Measurements from ENCODE around the gene NRM.

Gene NRM

GRCh38 chr6:30686009-30686907, 4.5 kb downstream of the NRM start, which contains the start of gene PPP1R18 (continued):
- TF ChIP-seq ZNF658 (tag by site-specific recombination; IDR thresholded peaks at IDR 0.05) (no peak), ZNF214 (tag by site-specific recombination; IDR thresholded peaks at IDR 0.05; ENCODE audit: borderline replicate concordance) (no peak)

- no peak overlapping the region for H3K4me3 ChIP-seq (ENCODE audit: low read depth, low read length)
Observed at GRCh38 chr6:30685157-30686008, 5.4 kb downstream of the NRM start.

More at GRCh38 chr6:30685157-30686008, 5.4 kb downstream of the NRM start:
- TF ChIP-seq IKZF3 (tag by site-specific recombination; IDR thresholded peaks at IDR 0.05) (0 out of 2 replicates have a peak, but pooled peaks have one; percentile 7), CTCF (tag by site-specific recombination; IDR thresholded peaks at IDR 0.05) (0 out of 2 replicates have a peak, but pooled peaks have one; percentile 35), ZBTB17 (tag by site-specific recombination; IDR thresholded peaks at IDR 0.05) (0 out of 2 replicates have a peak, but pooled peaks have one; percentile 10), SP3 (tag by site-specific recombination; IDR thresholded peaks at IDR 0.05) (no peak), ZBTB6 (tag by site-specific recombination; IDR thresholded peaks at IDR 0.05) (peak; percentile 83; the same call in 1 of the 2 replicates), BCL11B (tag by site-specific recombination; IDR thresholded peaks at IDR 0.05; ENCODE audit: low read depth) (no peak), ZNF18 (tag by site-specific recombination; IDR thresholded peaks at IDR 0.05) (no peak), PRDM1 (tag by site-specific recombination; IDR thresholded peaks at IDR 0.05) (0 out of 2 replicates have a peak, but pooled peaks have one; percentile 20)
- ChIA-PET POLR2A (interaction anchor here (1.0 to 7.6 kb wide), 4 partner anchors 32 to 59 kb away, joined by 4 to 120 read pairs (median 19); partner anchors contain the start of genes IER3, MDC1 and TUBB), CTCF (interaction anchor here (1.1 to 19.6 kb wide), 2 partner anchors 13 to 41 kb away, joined by 4 to 692 read pairs; partner anchors contain the start of genes DHX16, MDC1 and TUBB)
- Histone ChIP-seq H3K27ac (ENCODE audit: extremely low read depth, low read depth, low read length) (peak overlapping the region; percentile 3; the same call in 1 of the 2 replicates), H3K9me3 (ENCODE audit: control insufficient read depth, insufficient read depth, low read depth, low read length) (no peaks in the 10 kb centered on the region), H3K36me3 (ENCODE audit: control insufficient read depth in 2 of 2, insufficient read depth in 1 of 2, low read length in 2 of 2) (peaks cover 0 to 8% of the 10 kb centered on the region in 2 experiments; a peak in 2 of 3 replicates), H3K4me1 (ENCODE audit: control insufficient read depth, insufficient read depth, low read length) (peaks cover 29% of the 10 kb centered on the region)
